HEK293 (cell line): Measurements from ENCODE around the gene POF1B.

Experiments
- BCL11A ChIP-seq: fragments of 450-650 bp; formaldehyde crosslinking; IDR thresholded peaks from 2 replicates; pipeline ENCODE4 v1.5.1; 2016; ENCODE audit warnings: low read depth, missing biosample characterization, missing genetic modification characterization
- GFI1B ChIP-seq: fragments of 450-650 bp; formaldehyde crosslinking; IDR thresholded peaks from 2 replicates; pipeline ENCODE4 v1.5.1; 2016; ENCODE audit warnings: missing biosample characterization, missing genetic modification characterization
- SCRT1 ChIP-seq: fragments of 450-650 bp; formaldehyde crosslinking; IDR thresholded peaks from 2 replicates; pipeline ENCODE4 v1.5.1; 2016; ENCODE audit warnings: missing biosample characterization, missing genetic modification characterization, borderline replicate concordance
- TSHZ1 ChIP-seq: fragments of 450-650 bp; formaldehyde crosslinking; IDR thresholded peaks from 2 replicates; pipeline ENCODE4 v1.5.1; 2016; ENCODE audit warnings: missing biosample characterization, missing genetic modification characterization, borderline replicate concordance
- ZBTB17 ChIP-seq: fragments of 450-650 bp; formaldehyde crosslinking; IDR thresholded peaks from 2 replicates; pipeline ENCODE4 v1.5.1; 2016; ENCODE audit warnings: missing biosample characterization, missing genetic modification characterization
- ZBTB44 ChIP-seq: fragments of 450-650 bp; IDR thresholded peaks from 2 replicates; pipeline ENCODE4 v1.5.1; 2018; ENCODE audit warnings: missing biosample characterization, mild to moderate bottlenecking, missing genetic modification characterization
- ZNF140 ChIP-seq: fragments of 450-650 bp; formaldehyde crosslinking; IDR thresholded peaks from 2 replicates; pipeline ENCODE4 v1.5.1; 2016; ENCODE audit warnings: missing biosample characterization, missing genetic modification characterization
- ZNF19 ChIP-seq: fragments of 450-650 bp; formaldehyde crosslinking; IDR thresholded peaks from 2 replicates; pipeline ENCODE4; 2016; ENCODE audit warnings: missing biosample characterization, missing genetic modification characterization, low read depth
- ZNF2 ChIP-seq: fragments of 450-650 bp; formaldehyde crosslinking; IDR thresholded peaks from 2 replicates; pipeline ENCODE4 v1.5.1; 2016; ENCODE audit warnings: missing biosample characterization, missing genetic modification characterization
- ZNF221 ChIP-seq: fragments of 450-650 bp; formaldehyde crosslinking; IDR thresholded peaks from 2 replicates; pipeline ENCODE4 v1.5.1; 2017; ENCODE audit warnings: missing biosample characterization, missing genetic modification characterization, borderline replicate concordance
- ZNF23 ChIP-seq: fragments of 450-650 bp; formaldehyde crosslinking; IDR thresholded peaks from 2 replicates; pipeline ENCODE4 v1.5.1; 2016; ENCODE audit warnings: missing biosample characterization, missing genetic modification characterization, borderline replicate concordance
- ZNF248 ChIP-seq: fragments of 450-650 bp; formaldehyde crosslinking; IDR thresholded peaks from 2 replicates; pipeline ENCODE4 v1.5.1; 2017; ENCODE audit warnings: missing biosample characterization, missing genetic modification characterization
- ZNF266 ChIP-seq: fragments of 450-650 bp; formaldehyde crosslinking; IDR thresholded peaks from 2 replicates; pipeline ENCODE4 v1.5.1; 2016; ENCODE audit warnings: missing biosample characterization, missing genetic modification characterization, low read depth
- ZNF324 ChIP-seq: fragments of 450-650 bp; formaldehyde crosslinking; IDR thresholded peaks from 2 replicates; pipeline ENCODE4 v1.5.1; 2016; ENCODE audit warnings: missing biosample characterization, missing genetic modification characterization
- ZNF473 ChIP-seq: fragments of 450-650 bp; formaldehyde crosslinking; IDR thresholded peaks from 2 replicates; pipeline ENCODE4 v1.5.1; 2017; ENCODE audit warnings: missing biosample characterization, missing genetic modification characterization
- ZNF48 ChIP-seq: fragments of 450-650 bp; formaldehyde crosslinking; IDR thresholded peaks from 2 replicates; pipeline ENCODE4 v1.5.1; 2016; ENCODE audit warnings: missing biosample characterization, missing genetic modification characterization
- ZNF571 ChIP-seq: fragments of 450-650 bp; formaldehyde crosslinking; IDR thresholded peaks from 2 replicates; pipeline ENCODE4 v1.5.0; 2017; ENCODE audit warnings: missing biosample characterization, missing genetic modification characterization
- ZNF623 ChIP-seq: fragments of 450-650 bp; formaldehyde crosslinking; IDR thresholded peaks from 2 replicates; pipeline ENCODE4 v1.5.1; 2016; ENCODE audit warnings: missing biosample characterization, missing genetic modification characterization
- ZNF670 ChIP-seq: fragments of 450-650 bp; formaldehyde crosslinking; IDR thresholded peaks from 2 replicates; pipeline ENCODE4 v1.5.1; 2016; ENCODE audit warnings: missing biosample characterization, missing genetic modification characterization, low read depth
- ZNF677 ChIP-seq: fragments of 450-650 bp; IDR thresholded peaks from 2 replicates; pipeline ENCODE4 v1.5.0; 2018; ENCODE audit warnings: missing biosample characterization, mild to moderate bottlenecking, missing genetic modification characterization, moderate library complexity
- ZNF768 ChIP-seq: fragments of 450-650 bp; formaldehyde crosslinking; IDR thresholded peaks from 2 replicates; pipeline ENCODE4 v1.5.1; 2018; ENCODE audit warnings: missing biosample characterization, mild to moderate bottlenecking, missing genetic modification characterization
- ZNF843 ChIP-seq: fragments of 450-650 bp; formaldehyde crosslinking; IDR thresholded peaks from 2 replicates; pipeline ENCODE4 v1.5.1; 2016; ENCODE audit warnings: missing biosample characterization, missing genetic modification characterization
- TF ChIP-seq, protein P1 (sequence below): fragments of 450-650 bp; formaldehyde crosslinking; IDR thresholded peaks from 2 replicates; pipeline ENCODE4 v1.5.1; 2016; ENCODE audit warnings: missing biosample characterization, missing genetic modification characterization, low read depth
- TF ChIP-seq, protein P2 (sequence below): fragments of 450-650 bp; formaldehyde crosslinking; IDR thresholded peaks from 2 replicates; pipeline ENCODE4; 2016; ENCODE audit warnings: missing biosample characterization, missing genetic modification characterization
- TF ChIP-seq, protein P3 (sequence below): fragments of 450-650 bp; formaldehyde crosslinking; IDR thresholded peaks from 2 replicates; pipeline ENCODE4 v1.5.1; 2016; ENCODE audit warnings: missing biosample characterization, missing genetic modification characterization
- TF ChIP-seq, protein P4 (sequence below): fragments of 450-650 bp; formaldehyde crosslinking; IDR thresholded peaks from 2 replicates; pipeline ENCODE4 v1.5.1; 2016; ENCODE audit warnings: missing biosample characterization, missing genetic modification characterization
- TF ChIP-seq, protein P5 (sequence below): fragments of 450-650 bp; formaldehyde crosslinking; IDR thresholded peaks from 2 replicates; pipeline ENCODE4 v1.5.1; 2017; ENCODE audit warnings: missing biosample characterization, missing genetic modification characterization

Gene POF1B

DNA sequence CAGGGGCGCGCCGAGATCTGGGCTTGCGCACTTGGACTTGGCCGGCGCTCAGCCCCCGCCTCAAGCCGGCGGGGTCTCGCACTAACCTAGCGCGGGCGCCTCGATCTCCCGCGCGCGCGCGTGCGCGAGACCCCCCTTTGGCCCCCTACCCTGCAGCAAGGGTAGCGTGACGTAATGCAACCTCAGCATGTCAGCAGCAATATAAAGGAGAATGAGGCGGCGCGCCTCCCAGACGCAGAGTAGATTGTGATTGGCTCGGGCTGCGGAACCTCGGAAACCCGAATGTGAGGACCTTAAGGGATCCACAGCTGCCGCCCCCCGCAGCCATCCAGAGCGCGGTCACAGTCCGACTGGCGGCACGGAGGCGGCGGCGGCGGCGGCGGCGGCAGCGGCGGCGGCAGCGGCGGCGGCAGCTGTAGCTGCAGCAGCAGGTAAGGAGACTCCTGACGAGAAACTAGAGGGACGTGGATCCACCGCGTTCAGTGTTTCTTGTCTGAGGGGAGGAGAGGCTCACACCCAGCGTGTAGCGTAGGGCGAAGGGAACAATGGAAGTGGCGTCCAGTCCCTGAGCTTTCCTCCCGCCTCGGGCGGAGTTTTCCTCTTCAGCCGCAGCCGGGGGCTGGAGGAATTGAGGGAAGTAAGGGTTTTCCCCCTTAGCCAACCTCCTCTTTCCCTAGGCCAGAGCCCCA is 135.6 kb downstream of the POF1B start, which contains the start of the genes SATL1 and ZNF711 (continued):
- TF ChIP-seq TSHZ1 (tag by site-specific recombination) (no peak), ZNF2 (no peak), SCRT1 (tag by site-specific recombination) (no peak), ZNF221 (tag by site-specific recombination) (no peak), ZNF19 (tag by site-specific recombination) (no peak), GFI1B (no peak), ZNF473 (tag by site-specific recombination) (no peak), ZNF677 (no peak), ZNF843 (no peak), ZNF248 (tag by site-specific recombination) (no peak), ZNF623 (tag by site-specific recombination) (no peak), ZBTB44 (tag by site-specific recombination) (peak; percentile 70), ZNF266 (no peak), ZNF48 (tag by site-specific recombination) (no peak), ZNF768 (tag by site-specific recombination) (no peak), ZBTB17 (no peak), ZNF140 (tag by site-specific recombination) (no peak), ZNF670 (tag by site-specific recombination) (no peak), BCL11A (tag by site-specific recombination) (no peak), ZNF571 (no peak), ZNF324 (tag by site-specific recombination) (no peak), ZNF23 (tag by site-specific recombination) (no peak)
- TF ChIP-seq, protein P1, sequence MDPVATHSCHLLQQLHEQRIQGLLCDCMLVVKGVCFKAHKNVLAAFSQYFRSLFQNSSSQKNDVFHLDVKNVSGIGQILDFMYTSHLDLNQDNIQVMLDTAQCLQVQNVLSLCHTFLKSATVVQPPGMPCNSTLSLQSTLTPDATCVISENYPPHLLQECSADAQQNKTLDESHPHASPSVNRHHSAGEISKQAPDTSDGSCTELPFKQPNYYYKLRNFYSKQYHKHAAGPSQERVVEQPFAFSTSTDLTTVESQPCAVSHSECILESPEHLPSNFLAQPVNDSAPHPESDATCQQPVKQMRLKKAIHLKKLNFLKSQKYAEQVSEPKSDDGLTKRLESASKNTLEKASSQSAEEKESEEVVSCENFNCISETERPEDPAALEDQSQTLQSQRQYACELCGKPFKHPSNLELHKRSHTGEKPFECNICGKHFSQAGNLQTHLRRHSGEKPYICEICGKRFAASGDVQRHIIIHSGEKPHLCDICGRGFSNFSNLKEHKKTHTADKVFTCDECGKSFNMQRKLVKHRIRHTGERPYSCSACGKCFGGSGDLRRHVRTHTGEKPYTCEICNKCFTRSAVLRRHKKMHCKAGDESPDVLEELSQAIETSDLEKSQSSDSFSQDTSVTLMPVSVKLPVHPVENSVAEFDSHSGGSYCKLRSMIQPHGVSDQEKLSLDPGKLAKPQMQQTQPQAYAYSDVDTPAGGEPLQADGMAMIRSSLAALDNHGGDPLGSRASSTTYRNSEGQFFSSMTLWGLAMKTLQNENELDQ (tag by site-specific recombination): no peak
- TF ChIP-seq, protein P2, sequence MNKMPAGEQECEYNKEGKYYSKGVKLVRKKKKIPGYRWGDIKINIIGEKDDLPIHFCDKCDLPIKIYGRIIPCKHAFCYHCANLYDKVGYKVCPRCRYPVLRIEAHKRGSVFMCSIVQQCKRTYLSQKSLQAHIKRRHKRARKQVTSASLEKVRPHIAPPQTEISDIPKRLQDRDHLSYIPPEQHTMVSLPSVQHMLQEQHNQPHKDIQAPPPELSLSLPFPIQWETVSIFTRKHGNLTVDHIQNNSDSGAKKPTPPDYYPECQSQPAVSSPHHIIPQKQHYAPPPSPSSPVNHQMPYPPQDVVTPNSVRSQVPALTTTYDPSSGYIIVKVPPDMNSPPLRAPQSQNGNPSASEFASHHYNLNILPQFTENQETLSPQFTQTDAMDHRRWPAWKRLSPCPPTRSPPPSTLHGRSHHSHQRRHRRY: no peak
- TF ChIP-seq, protein P3, sequence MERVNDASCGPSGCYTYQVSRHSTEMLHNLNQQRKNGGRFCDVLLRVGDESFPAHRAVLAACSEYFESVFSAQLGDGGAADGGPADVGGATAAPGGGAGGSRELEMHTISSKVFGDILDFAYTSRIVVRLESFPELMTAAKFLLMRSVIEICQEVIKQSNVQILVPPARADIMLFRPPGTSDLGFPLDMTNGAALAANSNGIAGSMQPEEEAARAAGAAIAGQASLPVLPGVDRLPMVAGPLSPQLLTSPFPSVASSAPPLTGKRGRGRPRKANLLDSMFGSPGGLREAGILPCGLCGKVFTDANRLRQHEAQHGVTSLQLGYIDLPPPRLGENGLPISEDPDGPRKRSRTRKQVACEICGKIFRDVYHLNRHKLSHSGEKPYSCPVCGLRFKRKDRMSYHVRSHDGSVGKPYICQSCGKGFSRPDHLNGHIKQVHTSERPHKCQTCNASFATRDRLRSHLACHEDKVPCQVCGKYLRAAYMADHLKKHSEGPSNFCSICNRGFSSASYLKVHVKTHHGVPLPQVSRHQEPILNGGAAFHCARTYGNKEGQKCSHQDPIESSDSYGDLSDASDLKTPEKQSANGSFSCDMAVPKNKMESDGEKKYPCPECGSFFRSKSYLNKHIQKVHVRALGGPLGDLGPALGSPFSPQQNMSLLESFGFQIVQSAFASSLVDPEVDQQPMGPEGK (tag by site-specific recombination): peak; percentile 94
- TF ChIP-seq, protein P4, sequence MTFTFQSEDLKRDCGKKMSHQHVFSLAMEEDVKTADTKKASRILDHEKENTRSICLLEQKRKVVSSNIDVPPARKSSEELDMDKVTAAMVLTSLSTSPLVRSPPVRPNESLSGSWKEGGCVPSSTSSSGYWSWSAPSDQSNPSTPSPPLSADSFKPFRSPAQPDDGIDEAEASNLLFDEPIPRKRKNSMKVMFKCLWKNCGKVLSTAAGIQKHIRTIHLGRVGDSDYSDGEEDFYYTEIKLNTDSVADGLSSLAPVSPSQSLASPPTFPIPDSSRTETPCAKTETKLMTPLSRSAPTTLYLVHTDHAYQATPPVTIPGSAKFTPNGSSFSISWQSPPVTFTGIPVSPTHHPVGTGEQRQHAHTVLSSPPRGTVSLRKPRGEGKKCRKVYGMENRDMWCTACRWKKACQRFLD (tag by site-specific recombination): no peak
- TF ChIP-seq, protein P5, sequence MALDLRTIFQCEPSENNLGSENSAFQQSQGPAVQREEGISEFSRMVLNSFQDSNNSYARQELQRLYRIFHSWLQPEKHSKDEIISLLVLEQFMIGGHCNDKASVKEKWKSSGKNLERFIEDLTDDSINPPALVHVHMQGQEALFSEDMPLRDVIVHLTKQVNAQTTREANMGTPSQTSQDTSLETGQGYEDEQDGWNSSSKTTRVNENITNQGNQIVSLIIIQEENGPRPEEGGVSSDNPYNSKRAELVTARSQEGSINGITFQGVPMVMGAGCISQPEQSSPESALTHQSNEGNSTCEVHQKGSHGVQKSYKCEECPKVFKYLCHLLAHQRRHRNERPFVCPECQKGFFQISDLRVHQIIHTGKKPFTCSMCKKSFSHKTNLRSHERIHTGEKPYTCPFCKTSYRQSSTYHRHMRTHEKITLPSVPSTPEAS (tag by site-specific recombination): no peak
